Activated CD4-positive, alpha-beta T cell treated with anti-CD3 and anti-CD28 coated beads for 48 hours (primary cell): Measurements from ENCODE around the gene IQSEC1.

Source experiments
- DNase-seq: peaks from one replicate; pipeline ENCODE4 v3.0.0-alpha.2; 2020

IQSEC1 gene

GRCh38 chr3:12902181-12902999, 170.8 kb downstream of the IQSEC1 start:
- no peak for DNase-seq

DNA sequence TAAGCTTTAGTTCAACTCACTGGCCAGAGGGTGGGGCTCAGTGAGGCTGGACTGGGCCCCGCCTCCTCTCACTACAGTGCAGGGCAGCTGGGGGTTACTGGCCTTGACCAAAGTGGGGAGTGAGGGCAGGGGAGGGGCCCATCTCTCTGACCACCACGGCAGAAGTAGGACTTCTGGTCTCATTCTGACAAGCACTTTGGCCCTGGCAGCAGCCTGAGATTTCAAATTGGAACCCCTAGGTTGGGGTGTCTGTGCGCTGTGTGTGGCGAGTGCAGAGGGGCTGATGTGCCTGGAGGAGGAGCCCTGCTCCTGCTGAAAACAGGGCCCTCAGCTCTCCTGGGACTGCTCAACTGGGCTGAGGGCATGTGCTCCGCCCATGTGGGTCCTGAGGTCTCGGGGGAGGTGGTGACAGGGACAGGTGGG, 171.6 kb downstream of the IQSEC1 start:
- DNase-seq = no peak

- DNase-seq = no peak
These were observed 172.3 kb downstream of the IQSEC1 start for GRCh38 chr3:12900885-12901411.

- no peak for DNase-seq
These were observed 174.1 kb downstream of the IQSEC1 start for GRCh38 chr3:12898965-12899755.

DNA sequence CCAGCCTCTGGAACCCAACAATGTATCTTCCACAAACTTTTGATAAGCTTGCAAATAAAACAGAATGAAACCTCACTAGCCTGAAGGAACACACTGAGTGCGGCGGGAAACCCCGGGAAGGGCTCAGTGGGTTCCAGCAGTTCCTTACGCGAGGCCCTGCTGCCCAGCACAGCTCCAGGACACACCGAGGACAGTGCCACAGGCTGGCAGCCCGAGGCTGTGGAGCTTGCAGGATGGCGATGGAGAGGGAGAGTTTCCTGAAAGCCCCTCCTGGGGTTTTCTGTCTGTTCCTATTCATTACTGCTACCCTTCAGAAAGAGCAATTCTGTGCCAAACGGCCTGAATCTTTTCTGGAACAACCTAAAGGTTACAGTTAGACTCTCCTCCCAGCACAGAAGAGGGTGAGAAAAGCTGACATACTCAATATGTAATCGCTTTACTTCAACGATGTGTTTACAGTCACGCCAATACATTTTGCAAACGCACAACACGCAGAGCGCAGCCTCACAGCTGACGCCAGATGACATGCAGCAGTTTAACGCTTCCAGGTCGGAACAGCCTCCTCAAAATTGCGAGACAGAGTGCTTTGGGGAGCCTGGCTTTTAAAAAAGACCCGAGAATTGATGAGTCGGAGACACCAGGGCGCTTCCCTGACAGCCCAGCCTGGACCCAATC, 174.8 kb downstream of the IQSEC1 start:
- no peak for DNase-seq

- DNase-seq = no peak
These were observed 175.6 kb downstream of the IQSEC1 start for GRCh38 chr3:12897381-12898289.

DNA sequence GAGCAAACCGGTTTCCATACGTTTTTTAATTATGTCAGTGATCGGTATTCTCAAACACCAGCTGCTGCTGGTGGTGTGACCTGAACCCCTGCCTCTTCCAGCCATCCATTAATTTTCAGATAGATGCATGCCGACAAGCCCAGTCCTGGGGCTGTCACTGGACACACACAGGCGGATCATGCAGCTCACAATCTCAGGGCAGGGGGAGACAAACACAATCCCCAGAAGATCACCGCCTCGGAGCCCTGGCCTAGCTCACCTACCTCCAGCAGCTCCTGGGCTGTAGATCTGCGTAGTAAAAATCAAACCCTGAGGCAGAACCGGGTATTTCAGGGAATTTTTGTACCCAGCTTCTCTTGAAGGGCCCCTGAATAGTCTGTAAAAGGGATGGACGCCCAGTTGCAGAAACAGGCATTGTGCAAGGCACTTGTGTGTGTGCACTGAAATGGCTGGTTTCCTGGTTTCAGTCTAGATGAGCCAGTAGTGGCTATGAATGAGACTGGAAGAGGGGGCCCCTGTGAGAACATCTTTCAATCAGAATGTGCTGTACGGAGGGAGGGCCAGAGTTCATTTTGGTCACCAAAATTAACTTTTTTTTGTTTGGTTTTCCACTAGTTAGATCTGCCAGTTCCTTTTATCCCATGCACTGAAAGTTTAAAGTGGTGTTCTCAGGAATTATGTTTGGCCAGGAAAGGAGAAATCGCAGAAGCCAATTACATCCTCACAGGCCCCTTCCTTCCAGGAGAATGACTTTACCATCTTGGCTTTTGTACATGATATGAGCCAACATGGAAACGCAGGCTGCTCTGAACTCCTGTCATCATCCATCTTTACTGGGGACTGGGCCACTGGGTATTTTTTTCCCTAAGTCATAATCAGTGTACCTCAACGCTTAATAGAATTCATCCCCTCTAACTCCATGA, 176.9 kb downstream of the IQSEC1 start:
- DNase-seq = no peak

DNA sequence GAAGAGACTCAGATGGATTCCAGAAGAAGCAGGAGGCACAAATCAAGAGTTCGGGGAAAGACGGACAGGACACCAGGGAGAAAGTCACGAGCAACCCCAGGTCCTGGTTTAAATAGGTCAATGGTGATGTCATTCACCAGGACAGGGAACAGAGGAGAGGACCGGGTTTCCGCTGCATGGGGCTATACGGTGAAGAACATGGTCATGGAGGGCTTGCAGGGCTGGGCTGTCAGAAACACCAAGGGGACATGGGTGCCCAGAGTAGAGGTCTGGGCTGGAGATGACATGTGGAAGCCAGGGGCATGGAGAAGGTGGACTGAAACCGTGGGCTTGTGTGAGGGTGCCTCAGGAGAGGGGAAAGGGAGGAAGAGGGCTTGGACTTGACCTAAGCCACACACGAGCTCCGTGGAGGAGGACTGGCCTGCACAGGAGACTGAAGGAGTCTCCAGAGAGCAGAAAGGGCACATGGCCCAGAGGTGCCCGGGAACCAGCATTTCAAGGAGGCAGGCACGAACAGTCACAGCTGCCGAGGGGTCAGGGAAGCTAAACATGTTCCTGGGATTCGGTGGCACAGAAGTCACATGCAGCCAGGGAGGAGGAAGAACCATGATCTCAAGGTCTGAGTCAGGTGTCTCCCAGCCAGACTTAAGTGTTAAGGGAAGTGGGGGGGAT, 177.7 kb downstream of the IQSEC1 start:
- no peak for DNase-seq

- no peak for DNase-seq
These were observed 178.6 kb downstream of the IQSEC1 start for GRCh38 chr3:12894629-12895028.

DNA sequence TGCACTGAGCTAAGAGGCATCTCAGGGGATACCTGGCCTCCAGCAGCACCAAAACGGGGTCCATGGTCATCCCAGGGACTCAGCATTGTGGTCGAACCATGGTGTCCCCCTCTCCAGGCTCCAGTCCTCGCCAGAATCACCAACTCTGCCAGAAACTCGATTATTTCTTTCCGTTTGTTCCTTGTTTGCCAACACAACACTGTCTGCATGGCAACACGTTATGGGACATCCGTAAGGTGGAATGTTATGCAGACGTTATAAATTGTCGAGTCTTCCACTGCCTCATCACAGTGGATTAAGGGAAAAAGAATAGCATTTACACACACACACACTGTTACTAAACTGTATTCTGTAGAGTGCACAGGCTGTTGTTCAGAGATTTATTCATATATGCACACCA, 179.4 kb downstream of the IQSEC1 start:
- no peak for DNase-seq

- DNase-seq = no peak
These were observed 180.0 kb downstream of the IQSEC1 start for GRCh38 chr3:12893247-12893646.

- no peak for DNase-seq
These were observed 180.4 kb downstream of the IQSEC1 start for GRCh38 chr3:12892840-12893189.

- DNase-seq = peak; percentile 49
These were observed 181.0 kb downstream of the IQSEC1 start for GRCh38 chr3:12891985-12892839.

DNA sequence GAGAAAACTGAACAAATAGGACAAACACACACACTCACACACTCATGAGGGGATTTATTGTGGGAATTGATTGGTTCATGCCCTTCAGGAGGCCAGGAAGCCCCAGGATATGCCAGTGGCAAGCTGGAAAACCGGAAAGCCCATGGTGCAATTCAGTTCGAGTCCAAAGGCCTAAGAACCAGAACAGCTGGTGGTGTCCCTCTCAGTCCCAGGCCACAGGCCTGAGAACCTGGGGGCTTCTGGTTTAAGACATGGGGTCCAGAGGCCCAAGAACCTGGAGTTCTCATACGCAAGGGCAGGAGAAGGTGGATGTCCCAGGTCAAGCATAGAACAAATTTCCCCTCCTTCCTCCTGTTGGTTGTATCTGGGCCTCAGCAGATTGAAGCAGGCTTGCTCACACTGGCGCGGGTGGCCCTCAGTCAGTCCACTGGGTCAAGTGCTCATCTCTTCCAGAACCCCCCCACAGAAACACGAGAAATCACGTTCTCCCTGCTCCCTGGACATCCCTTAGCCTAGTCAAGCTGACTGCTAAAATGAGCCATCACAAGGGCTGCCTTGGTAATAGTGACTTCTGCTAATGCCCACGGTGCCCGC, 181.7 kb downstream of the IQSEC1 start:
- no peak for DNase-seq

GRCh38 chr3:12890610-12891390, 182.4 kb downstream of the IQSEC1 start:
- DNase-seq = no peak

GRCh38 chr3:12886736-12887135, 186.5 kb downstream of the IQSEC1 start:
- DNase-seq = no peak

DNA sequence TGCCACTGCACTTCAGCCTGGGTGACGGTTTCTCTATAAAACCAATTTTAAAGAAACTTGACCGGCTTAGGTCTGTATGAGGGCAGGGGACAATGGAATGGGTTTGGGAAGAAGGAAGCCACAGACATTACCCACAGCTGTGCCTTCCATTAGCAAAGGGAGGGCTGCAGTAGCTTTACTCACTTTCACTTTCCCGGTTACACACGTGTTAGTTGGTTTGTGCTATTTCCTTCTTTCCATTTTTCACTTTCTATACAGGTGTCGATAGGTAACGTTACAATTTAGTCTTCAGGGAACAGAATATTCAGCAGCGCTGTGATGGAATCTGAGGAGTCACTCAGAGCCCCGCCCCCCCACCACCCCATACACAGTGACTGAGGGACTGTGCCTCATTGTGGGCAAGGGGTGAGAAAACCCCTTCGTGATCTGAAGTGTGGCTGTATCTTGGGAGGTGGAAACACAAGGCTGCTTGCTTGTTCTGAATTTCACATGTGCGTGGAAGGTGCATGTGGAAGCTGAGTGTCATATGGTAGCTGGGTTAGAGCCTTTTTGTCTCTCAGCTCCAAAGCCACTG, 187.0 kb downstream of the IQSEC1 start:
- peak; percentile 20 for DNase-seq

- no peak for DNase-seq
These were observed 187.7 kb downstream of the IQSEC1 start for GRCh38 chr3:12885583-12885930.
